ENCODE data around the gene CORO7.
A peak's percentile ranks its signal among the peaks of the same experiment; 100 is the strongest.

Gene CORO7

DNA sequence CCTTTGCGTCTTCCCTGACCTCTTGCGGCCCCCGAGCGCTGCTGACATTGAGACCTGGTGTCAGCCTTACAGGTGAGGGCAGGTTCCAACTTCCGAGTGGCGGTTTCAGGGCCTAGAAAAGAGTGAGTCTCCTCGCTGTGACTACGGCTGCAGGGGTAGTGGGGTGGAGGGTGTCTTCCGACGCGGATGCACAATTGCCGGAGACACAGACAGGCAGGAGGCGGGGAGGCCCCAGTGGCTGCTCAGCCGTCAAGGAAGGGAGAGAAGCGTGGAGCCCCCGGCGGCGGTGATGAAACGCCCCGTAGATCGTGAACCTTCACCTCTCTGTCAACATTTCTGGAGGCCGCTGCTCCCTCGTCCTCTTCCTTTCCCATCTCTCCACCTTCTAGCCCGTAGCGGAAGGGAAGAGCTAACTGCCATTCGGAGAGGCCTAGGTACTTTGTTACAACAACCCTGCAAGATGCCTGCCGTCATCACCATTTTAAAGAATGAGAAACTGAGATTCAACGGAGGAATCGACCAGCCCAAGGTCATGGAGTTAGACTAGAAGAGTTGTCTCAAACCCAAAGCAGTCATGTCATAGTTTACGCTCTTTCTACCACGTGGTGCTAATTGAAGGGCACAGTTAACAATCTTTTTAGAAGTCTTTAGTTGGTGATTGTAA, 9.8 kb upstream of the CORO7 start:
- DNase-seq (ENCODE audit: low spot score): no peak

DNA sequence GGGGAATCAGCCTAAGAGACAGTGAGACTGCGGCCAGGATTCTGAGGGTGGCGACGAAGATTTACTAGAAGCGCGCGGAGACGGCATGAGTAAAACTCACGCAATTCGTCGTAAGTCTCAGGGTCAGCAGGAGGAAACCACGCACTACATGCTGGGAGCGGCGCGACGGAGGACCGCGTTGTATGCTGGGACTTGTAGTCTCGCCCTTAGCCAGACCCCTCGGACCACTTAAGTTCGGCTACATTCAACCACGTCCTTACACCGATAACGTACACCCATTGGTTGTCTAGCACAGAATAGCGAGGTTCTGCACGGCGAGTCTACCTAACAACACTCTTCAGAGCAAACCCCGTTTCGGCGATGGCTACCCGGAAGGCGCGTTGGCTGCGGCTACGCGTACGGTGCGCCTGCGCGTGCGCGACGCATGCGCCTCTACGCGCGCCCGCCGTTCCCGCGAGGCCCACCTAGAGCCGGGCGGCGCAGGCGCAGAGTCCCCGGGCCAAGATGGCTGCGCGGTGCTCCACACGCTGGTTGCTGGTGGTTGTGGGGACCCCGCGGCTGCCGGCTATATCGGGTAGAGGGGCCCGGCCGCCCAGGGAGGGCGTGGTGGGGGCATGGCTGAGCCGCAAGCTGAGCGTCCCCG, 9.1 kb upstream of the CORO7 start, which contains the start of gene DNAJA3:
Gene DNAJA3, plus strand, starts transcription at position 491 of the 643 bp plus-strand sequence. Its CDS starts 14 bp downstream, at position 505.
- DNase-seq (ENCODE audit: low spot score): peak; percentile 97

DNA sequence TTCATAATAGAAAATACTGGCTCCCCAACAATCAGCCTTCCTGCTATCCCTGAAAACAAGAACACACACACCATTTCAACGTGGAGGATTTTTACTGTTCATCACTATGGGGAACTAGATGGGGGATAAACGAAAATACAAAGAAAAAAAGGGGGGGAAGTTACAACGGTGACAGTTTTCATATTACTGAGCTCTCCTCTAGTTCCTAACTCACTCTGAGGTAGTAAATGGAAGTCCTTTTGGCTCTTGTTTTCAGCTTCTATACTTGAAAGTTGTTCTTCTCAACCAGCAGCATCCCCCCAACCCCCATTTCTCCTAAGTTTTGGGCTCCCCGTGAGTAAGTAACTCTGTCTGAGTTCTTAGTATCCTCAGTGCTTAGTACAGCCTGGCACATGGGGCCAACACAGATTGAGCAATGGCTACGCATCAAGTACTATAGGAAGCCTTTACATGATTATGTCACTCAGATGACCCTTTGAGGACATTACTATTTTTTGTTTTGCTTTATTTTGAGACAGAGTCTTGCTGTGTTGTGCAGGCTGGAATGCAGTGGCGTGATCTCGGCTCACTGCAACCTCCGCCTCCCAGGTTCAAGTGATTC, 4.2 kb upstream of the CORO7 start:
- DNase-seq (ENCODE audit: low spot score): no peak

DNA sequence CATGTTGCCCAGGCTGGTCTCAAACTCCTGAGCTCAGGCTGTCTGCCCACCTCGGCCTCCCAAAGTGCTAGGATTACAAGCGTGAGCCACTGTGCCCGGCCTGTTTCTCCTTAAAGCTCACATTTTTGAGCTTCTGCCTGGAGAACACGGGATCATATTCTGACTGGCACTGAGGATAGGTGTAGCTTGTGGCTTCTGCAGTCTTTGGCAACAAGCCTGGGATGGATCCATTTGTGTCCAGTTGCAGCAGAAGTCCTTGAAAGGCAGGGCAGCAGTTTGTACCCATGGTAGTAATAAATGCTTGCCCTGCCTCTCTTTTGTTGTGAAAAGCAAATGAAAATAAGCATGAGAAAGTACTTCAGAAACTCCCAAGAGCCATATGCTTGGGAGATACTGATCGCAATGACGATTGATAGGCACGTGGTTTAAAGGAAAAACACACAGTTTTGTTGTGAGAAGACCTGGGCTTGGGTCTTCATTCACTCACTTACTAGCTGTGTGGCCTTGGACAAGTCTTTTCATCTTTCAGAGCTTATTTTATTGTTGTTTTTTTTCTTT, 3.1 kb upstream of the CORO7 start:
- DNase-seq (ENCODE audit: low spot score): no peak

DNA sequence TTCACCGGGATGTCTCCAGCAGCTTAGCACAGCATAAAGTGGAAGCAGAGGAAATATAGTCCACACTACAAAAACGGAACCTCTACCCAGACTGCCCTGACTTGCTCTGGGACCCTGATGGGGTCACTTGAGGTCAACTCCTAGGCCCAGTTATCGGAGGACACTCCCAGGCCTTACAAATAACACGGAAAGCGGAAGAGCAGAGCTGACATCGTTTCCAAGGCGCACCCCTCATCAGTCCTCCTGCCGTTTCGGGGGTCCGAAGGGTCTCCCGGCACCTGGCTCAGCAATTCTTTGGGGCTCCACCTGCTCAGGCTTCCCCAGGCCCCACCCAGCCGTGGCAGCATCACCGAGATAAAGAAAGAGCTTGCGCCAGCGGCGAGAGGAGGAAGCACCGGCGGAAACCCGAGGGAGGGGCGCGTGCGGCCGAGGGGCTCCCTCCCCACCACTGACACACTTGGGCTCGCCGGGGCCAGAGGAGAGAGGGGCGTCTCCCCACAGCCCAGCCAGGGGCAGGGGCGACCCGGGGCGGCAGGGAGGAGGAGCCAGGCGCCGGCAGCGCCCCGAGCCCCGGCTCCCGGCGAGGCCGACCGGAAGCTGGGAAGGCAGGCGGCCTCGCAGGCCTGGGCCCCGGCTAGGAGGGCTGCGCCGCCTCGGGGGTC, 727 bp downstream of the CORO7 start:
- DNase-seq (ENCODE audit: low spot score): peak; percentile 43

DNA sequence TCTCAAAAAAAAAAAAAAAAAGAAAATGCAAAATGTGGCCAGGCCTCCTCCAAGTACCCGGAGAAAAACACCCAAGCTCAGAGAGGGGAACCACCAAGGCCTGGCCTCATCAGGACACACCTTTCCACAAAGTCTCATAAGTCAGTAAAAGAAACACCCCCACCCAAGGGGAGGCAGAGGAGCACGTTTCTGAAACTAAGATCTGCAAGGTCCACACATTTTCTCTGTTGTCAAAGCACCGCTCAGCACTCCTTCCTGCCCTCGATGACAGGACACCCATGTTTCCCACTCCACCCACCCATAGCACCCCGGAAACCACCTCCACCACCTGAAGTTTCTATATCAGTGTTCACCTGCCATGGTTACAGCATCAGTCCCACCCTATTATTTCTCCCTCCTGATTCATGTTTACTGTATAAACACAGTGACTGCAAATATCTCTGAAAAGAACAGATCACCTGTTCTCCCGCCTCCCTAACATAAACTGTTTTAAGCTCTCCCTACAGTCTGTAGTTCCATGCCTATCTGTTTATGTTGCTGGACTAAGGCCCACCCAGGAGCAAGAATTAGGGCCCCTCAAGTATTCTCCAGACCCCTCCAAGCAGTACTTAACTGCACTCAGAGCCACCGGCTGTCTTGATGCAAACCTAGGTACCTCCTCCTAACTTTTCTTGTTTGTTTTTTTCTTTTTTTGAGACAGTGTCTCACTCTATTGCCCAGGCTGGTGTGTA, 2.0 kb downstream of the CORO7 start:
- DNase-seq (ENCODE audit: low spot score): no peak

DNA sequence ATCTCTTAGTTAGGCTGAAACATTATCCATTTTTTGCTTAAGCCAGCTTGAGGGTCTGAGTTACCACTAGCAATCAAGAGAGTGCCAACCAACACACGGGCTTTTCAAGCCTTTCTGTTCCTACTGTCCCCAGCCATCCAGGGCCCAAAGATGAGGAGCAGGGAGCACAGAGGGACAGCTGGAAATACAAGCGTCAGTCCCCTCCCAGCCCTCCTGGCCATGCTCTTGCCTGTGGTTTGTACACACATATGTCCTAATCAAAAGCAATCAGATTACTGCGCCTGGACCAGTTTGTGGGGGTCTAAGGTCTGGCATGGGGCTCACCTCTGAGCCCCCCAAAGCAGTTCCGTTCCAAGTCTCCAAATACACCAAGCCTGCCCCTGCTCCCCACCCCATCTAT, 3.5 kb downstream of the CORO7 start:
- DNase-seq (ENCODE audit: low spot score): no peak

DNA sequence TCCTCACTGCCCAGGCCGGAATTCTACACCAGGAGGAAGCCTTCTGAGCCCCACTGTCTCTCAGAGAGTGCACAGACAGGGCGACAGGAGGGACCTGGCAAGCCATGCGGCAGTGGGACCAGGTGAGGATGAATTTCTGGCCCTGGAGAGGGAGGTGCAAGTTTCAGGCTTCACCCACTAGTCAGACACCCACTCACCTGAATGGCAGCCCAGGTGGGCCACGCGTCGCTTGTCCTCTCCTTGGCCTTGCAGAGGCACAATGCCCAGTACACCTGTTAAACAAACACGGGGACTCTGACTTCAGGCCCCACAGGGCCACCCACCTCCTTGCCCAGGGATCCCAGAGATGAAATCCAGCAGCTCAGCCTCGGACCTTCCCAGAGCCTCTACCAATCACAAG, 4.2 kb downstream of the CORO7 start:
- no peak for DNase-seq (ENCODE audit: low spot score)

DNA sequence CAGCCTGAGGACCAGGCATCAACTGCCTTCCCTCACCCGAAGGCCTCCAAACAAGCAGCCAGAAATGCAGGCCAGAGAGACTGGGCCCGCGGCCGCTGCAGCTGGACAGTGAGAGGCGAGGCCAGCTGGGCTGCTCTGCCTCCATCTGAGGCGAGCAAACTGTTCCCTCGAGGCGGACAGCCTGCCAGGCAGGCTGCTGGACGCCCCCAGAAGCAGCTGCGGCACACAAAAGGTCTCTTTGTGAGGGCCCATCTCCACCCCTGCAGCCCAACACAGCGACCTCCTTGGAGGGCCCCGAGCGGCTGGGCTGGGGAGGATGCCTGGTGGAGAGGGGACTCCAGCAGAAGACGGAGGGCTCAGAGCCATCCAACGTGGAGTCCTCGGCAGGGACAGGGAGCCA, 4.7 kb downstream of the CORO7 start:
- DNase-seq (ENCODE audit: low spot score): no peak

DNA sequence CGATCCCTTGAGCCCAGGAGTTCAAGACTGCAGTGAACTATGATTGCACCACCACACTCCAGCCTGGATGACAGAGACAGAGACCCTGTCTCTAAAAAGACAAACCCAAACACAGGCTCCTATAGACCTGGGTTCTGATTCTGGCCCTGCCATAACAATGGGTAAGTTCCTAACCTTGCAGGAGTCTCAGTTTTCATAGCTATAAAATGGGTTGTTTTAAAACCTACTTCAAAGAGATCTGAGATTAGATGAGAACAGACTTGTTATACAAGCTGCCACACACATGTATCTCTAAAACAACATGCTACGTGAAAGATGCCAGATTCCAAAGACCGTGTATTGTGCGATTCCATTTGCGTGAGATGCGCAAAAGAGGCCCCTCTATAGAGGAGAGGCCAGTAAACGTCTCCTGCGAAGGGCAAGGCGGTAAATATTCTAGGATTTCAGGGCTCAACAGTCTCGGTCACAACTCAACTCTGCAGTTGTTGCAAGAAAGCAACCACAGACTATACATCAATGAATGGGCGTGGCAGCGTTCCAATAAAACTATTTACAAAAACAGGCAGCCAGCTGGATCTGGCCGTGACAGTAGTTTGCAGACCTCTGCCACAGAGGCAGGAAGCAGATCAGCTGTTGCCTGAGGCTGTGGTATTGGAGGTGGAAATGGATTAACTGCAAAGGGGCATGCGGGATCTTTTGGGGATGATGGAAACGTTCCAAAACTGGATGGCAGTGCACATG, 5.9 kb downstream of the CORO7 start:
- DNase-seq (ENCODE audit: low spot score): no peak

DNA sequence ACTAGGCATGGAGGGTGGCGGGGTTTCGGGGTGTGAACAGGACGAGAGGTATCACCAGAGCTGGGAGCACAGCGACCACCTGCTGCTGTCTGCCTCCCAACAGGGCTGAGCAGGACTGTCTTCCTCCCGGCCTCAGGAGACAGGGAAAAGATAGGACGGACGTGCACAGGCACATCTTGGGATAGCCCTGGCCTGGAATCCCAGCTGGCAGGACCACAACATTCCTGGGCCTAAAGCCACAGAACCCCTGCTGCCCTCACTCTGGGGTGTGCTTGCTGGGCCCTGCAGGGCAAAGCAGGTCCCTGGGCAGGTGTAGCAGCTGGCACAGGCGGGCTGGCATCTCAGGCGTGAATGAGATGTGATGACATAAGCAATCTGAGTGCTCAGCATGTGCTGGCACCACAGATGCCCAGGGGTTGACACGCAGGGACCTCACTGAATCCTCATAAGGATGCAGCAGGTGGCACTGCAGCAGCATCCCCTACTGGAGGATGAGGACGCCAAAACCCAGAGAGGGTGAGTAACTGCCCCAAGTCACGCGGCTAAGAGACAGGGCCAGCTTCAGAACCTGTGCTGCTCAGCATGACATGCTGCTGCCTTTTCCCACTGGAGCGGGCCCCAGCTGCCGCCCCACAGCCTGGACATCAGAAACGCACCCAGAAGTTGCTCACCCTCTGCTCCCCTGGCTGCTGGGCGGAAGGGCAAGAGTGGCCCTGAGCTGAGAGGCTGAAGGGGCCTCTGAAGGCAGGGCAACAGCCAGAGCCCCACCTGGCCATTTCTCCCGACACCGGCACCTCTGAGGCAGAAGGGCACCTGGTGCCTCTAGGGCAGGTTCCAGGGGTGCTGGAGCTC, 7.1 kb downstream of the CORO7 start:
- peak; percentile 32 for DNase-seq (ENCODE audit: low spot score)

DNA sequence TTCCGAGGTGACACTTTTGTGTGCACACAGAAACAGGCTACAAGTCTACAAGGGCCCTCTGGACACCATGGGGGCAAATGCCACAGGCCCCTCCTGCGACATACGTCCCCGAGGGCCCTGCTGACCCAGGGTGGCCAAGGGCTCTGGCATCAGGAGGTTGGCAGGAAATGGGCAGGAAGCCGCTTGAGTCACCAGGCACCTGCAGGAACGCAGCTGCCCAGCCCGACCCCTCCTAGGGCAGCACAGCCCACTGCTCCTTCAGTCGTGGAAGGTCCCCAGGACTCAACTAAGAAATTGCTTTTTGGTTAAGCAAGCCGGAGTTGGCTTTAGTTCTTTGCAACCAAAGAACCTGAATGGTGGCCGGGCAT, 8.1 kb downstream of the CORO7 start:
- DNase-seq (ENCODE audit: low spot score): no peak

DNA sequence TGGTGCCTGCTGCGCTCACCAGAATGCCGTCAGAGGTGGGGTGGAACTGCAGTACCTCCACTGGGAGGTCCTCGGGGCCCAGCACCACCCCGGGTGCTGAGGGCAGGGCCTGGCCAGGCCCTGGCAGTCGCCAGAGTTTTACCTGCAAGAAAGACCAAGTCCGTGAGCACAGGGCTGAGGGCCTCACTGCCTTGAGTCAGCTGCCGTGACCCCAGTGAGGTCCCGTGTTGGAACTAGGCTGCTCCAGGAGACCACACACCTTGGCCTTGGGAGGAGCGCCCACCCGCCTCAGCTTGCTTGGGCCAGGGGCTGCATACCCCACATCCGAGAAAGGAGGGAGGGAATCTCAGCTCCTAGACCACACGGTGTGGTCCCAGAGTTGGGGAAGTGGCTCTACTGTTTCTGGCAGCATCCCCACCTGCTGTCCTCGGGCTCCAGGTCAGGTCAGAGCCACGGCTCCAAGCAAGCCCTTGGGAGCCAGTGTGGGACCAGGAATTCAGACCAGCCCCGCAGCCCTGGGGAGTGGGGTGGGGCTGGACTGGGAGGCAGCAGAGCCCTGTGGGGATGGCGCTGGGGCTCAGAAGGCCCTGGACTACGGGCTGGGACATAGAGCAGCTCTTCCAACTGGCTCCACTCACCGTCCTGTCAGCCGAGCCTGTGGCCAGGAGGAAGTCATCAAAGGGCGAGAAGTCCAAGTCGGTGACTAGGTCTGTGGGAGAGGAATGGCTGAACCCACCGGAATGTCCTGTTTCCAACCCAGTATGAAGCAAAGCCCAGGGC, 8.7 kb downstream of the CORO7 start:
- DNase-seq (ENCODE audit: low spot score): no peak

DNA sequence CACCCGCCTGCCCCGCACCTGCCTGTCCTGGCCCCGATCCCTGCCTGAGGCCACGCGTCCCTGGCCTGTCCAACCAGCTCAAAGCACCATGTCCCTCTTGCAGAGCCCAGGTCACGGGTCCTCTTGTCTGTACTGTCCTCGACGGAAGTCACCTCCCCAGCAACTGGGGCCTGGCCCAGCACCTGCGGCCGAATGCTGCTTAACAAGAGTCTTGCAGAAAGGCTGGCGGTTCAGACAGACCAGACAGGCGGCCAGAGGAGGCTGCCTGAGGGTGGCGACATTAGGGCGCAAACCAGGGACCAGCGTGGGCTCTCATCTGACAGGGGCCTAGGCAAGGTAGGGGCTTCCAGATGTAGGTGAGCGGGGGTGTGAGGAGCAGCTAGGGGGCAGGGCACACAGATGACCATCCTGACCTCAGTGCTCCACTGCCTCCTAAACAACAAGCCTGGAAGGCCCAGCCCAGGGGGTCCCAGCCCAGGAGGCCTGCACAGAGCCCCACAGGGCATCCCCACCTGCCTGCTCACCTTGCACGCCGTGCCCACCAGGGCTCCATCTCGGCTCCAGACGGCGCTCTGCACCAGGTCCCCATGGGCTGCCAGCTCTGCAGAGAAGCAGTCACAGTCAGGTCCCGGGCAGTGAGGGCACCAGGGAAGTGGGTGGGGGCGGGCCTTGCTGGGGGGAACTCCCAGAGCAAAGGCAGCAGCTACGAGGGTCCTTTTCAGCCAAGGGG, 11.3 kb downstream of the CORO7 start:
- no peak for DNase-seq (ENCODE audit: low spot score)

DNA sequence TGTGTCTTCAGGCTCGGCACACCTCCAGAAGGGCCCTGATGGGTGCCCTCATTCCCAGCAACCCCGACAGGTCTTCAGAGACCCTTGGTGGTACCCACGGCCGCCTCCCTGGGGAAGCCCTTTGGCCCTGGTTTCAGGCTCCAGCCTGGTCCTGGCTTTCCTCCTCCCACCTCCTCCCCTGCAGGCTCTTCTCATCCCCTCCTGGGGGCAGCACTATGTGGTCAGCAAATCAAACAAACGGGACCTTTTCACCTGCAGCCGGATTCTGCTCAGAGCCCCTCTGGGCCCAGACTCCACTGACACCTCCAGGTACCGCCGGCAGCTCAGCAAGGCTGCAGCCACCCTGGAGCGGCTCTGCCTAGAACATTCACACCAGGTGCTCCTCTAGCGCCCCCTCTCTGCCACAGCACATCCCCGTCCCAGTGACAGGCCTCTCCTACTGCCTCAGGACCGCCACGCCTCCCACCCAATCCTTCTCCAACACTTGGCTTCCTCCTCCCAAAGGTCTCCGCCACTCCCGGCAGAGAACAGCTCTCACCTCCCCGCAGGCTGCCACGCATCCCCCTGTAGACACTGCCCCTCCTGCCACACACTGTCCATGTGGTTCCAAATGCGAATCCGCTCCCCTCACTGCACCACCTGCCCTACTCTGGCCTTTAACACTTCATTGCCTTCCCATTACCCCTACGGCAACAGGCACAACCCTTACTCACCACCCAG, 12.0 kb downstream of the CORO7 start:
- DNase-seq (ENCODE audit: low spot score): peak; percentile 66

DNA sequence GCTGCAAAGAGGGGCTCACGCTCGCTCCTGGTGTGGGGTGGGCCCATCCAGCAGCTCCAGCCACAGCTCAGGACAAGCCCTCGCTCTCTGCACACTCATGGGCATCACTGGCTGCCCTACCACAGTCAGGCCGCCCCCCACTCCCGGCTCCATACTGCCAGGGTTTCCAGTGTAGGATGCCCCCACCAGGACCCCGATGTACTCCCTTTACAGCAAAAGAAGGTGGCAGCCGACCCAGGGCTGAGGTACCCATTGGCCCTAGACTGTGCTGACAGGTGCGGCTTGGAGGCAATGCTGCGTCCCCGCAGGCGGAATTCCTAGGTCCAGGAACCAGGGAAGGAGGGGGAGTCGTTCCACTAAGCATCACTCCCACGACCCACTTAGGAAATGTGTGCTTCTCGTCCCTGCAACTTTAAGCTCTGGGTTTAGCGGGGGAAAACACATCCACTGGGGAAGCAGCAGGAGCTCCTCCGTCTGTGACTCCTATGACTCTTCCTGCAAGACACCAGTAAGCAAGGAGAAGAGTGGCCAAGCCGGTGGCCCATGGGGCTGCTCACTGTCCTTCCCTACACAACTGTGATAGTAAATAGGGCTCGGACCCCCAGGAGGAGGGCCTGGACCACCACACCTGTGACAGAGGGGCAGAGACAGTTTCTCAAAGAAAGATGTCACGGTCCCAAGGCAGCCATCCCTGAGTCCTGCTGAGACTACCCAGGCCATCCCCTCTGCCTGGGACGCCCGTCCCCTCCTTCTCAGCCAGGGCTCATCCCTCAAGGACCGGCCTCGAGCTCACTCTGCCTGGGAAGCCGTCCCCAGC, 13.1 kb downstream of the CORO7 start:
- DNase-seq (ENCODE audit: low spot score): no peak

DNA sequence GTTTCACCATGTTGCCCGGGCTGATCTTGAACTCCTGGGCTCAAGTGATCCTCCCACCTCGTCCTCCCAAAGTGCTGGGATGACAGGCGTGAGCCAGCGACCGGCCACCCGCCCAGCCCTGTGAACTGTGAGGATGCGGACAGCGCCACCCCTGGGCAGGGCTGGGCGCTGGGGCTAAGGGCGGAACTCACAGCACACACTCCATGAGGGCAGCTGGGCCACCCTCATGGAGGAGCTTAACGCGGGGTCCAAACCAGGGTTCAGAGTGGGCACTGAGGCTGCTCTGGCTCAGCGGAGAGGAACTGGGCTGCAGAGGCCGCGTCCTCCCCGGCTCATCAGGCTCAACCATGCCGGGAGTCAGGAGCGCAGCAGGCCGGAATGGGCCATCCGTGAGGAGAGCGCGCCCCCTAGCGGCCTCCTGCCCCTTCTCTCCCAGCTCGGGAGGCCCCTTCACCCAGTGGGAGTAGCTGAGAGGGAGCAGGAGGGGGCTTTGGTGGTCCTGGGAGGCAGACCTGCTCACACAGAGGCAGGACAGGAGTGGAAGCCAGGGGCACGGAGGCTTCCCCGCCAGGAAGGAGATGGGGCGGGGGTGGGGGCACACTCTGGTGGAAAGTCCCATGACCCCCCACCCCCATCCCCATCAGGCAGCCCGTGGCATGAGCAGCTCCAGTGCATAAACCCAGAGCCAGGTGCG, 13.8 kb downstream of the CORO7 start:
- peak; percentile 80 for DNase-seq (ENCODE audit: low spot score)
